Ectodermal cell (in vitro differentiated cells): ENCODE measurements around the gene BTNL3.

ENCODE experiments used
- H3K27ac ChIP-seq: 2 replicates; pipeline ENCODE4 v1.7.0; 2013; ENCODE audit warnings: mild to moderate bottlenecking, low read depth, low read length; ENCODE audit not compliant: insufficient read depth, poor library complexity, severe bottlenecking
- H3K27me3 ChIP-seq: 2 replicates; pipeline ENCODE4 v1.7.0; 2013; ENCODE audit warnings: mild to moderate bottlenecking, low read length; ENCODE audit not compliant: insufficient read depth, control insufficient read depth, poor library complexity, severe bottlenecking
- H3K36me3 ChIP-seq: one replicate; pipeline ENCODE4 v1.7.0; 2013; ENCODE audit warnings: low read length; ENCODE audit not compliant: control insufficient read depth, insufficient read depth
- H3K4me1 ChIP-seq: one replicate; pipeline ENCODE4 v1.7.0; 2013; ENCODE audit warnings: low read length; ENCODE audit not compliant: control insufficient read depth, insufficient read depth
- H3K4me3 ChIP-seq: 2 replicates; pipeline ENCODE4 v1.7.0; 2013; ENCODE audit warnings: low read depth, low read length, control low read depth; ENCODE audit not compliant: insufficient read depth
- H3K9me3 ChIP-seq: 2 replicates; pipeline ENCODE4 v1.7.0; 2013; ENCODE audit warnings: mild to moderate bottlenecking, low read length, moderate library complexity; ENCODE audit not compliant: control insufficient read depth
- WGBS, 2 experiments: methylation state at CpG; one replicate each; pipeline ENCODE4 v1.1.7; 2013; ENCODE audit warnings: missing lambda C conversion rate in 2 of 2; 5-methylcytosine and 5-hydroxymethylcytosine counted together

The BTNL3 gene

DNA sequence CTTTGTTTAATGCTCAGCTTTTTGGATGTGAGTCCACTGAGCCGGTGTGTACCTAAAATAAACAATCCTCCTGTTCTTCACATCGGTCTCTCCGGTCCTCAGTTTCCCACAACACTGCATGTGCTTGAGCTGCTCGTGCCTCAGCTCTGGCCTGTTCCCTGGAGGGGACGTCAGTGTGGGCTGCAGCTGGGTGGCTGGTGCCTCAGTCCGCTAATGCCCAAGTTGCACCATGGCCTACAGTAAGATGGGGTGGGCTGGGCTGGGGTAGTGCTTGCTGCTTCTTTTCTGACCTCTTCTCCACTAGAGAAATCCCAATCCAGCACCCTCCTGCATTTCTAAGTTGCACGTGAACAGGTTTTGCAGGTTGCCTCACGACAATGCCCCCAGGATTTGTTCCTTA lies 50.8 kb downstream of the BTNL3 start:
- no peak overlapping the region for H3K4me3 ChIP-seq
- no peaks in the 10 kb centered on the region for H3K4me1 ChIP-seq
- H3K36me3 ChIP-seq, result no peaks in the 10 kb centered on the region
- H3K9me3 ChIP-seq, result no peaks in the 10 kb centered on the region
- H3K27ac ChIP-seq, result no peak overlapping the region
- 78 to 79% methylated on average over 8 of the region's 8 CpGs for WGBS, 2 experiments
- H3K27me3 ChIP-seq, result no peaks in the 10 kb centered on the region

- no peaks in the 10 kb centered on the region for H3K27me3 ChIP-seq
- no peaks in the 10 kb centered on the region for H3K9me3 ChIP-seq
- H3K27ac ChIP-seq, result no peak within 1 kb of the TSS
- no peaks in the 10 kb centered on the region for H3K4me1 ChIP-seq
- H3K4me3 ChIP-seq, result no peak within 1 kb of the TSS
- no peaks in the 10 kb centered on the region for H3K36me3 ChIP-seq
- WGBS, 2 experiments, result 78% methylated on average over 17 of the region's 17 CpGs
Observed at GRCh38 chr5:181039931-181040630, 51.4 kb downstream of the BTNL3 start, which contains the start of gene BTNL9. Gene BTNL9 (plus strand): TSS chr5:181040266. CDS start chr5:181045490, 5,224 bp downstream.

GRCh38 chr5:181040631-181040945 lies 51.9 kb downstream of the BTNL3 start:
- H3K27me3 ChIP-seq, result no peaks in the 10 kb centered on the region
- H3K4me1 ChIP-seq, result no peaks in the 10 kb centered on the region
- no peak overlapping the region for H3K27ac ChIP-seq
- no peaks in the 10 kb centered on the region for H3K9me3 ChIP-seq
- 89 to 91% methylated on average over 8 of the region's 8 CpGs for WGBS, 2 experiments
- H3K36me3 ChIP-seq, result no peaks in the 10 kb centered on the region
- H3K4me3 ChIP-seq, result no peak overlapping the region

- Histone ChIP-seq H3K4me1 (no peaks in the 10 kb centered on the region), H3K27me3 (no peaks in the 10 kb centered on the region), H3K9me3 (no peaks in the 10 kb centered on the region), H3K27ac (no peak overlapping the region), H3K4me3 (no peak overlapping the region), H3K36me3 (no peaks in the 10 kb centered on the region)
- WGBS, 2 experiments, result 68 to 71% methylated on average over 6 of the region's 6 CpGs
Observed at GRCh38 chr5:181041043-181041442, 52.4 kb downstream of the BTNL3 start.

GRCh38 chr5:181042036-181042713 lies 53.5 kb downstream of the BTNL3 start:
- 77 to 82% methylated on average over 15 of the region's 15 CpGs for WGBS, 2 experiments
- Histone ChIP-seq H3K4me1 (no peaks in the 10 kb centered on the region), H3K9me3 (peaks cover 2% of the 10 kb centered on the region), H3K4me3 (no peak overlapping the region), H3K27me3 (peaks cover 10% of the 10 kb centered on the region), H3K27ac (no peak overlapping the region), H3K36me3 (no peaks in the 10 kb centered on the region)

GRCh38 chr5:181042722-181043121 lies 54.1 kb downstream of the BTNL3 start:
- Histone ChIP-seq H3K4me3 (no peak overlapping the region), H3K36me3 (no peaks in the 10 kb centered on the region), H3K9me3 (peaks cover 2% of the 10 kb centered on the region), H3K27ac (no peak overlapping the region), H3K4me1 (no peaks in the 10 kb centered on the region), H3K27me3 (peaks cover 15% of the 10 kb centered on the region)
- 71% methylated on average over 9 to 10 of the region's 11 CpGs for WGBS, 2 experiments

DNA sequence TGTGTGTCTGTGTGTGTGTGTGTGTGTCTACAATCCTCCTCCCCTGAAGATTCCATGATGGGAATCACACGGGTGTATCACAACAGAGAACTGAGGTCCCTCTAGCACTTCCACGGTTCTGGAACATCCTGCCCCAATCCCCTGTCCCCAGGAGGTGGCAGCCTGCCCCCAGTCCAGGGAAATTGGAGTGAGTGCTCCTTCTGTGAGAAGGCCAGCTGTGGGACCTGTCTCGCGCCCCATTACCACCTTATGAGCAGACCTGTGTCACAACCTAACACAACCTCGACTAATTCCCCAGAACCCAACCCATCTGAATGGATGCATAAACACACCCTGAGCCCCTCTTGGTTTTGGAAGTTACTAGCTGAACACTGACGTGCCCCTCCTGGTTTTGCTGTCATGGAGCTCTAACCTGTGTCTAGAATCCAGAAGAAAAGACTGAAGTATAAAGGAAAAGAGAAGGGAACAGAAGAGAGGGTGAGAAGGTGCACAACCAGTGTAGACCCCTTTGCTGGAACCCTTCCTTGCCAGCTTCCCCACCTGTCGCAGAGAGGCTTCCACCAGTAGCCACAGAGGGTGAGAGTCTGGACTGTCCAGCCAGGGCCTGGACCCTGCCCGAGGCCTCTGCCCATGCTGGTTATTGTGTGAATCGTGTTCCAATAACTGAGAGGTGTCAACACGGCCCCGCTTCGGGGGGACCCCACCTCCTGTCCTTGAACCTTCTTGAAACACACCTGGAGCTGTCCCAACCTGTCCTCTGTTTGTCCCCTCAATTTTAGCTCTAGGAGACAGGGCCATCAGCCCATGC lies 54.8 kb downstream of the BTNL3 start:
- H3K27me3 ChIP-seq, result peaks cover 22% of the 10 kb centered on the region

GRCh38 chr5:181044093-181044599 lies 55.5 kb downstream of the BTNL3 start:
- H3K4me3 ChIP-seq, result no peak overlapping the region
- H3K27me3 ChIP-seq, result peaks cover 25% of the 10 kb centered on the region
- H3K9me3 ChIP-seq, result peaks cover 2% of the 10 kb centered on the region
- WGBS, 2 experiments, result 80 to 82% methylated on average over 10 of the region's 10 CpGs
- no peak overlapping the region for H3K27ac ChIP-seq
- no peaks in the 10 kb centered on the region for H3K36me3 ChIP-seq
- H3K4me1 ChIP-seq, result no peaks in the 10 kb centered on the region

More for the DNA sequence above, 54.8 kb downstream of the BTNL3 start:
- Histone ChIP-seq H3K9me3 (peaks cover 2% of the 10 kb centered on the region), H3K4me3 (no peak overlapping the region), H3K27ac (no peak overlapping the region), H3K4me1 (no peaks in the 10 kb centered on the region), H3K36me3 (no peaks in the 10 kb centered on the region)
- WGBS, 2 experiments, result 75 to 80% methylated on average over 12 of the region's 12 CpGs

DNA sequence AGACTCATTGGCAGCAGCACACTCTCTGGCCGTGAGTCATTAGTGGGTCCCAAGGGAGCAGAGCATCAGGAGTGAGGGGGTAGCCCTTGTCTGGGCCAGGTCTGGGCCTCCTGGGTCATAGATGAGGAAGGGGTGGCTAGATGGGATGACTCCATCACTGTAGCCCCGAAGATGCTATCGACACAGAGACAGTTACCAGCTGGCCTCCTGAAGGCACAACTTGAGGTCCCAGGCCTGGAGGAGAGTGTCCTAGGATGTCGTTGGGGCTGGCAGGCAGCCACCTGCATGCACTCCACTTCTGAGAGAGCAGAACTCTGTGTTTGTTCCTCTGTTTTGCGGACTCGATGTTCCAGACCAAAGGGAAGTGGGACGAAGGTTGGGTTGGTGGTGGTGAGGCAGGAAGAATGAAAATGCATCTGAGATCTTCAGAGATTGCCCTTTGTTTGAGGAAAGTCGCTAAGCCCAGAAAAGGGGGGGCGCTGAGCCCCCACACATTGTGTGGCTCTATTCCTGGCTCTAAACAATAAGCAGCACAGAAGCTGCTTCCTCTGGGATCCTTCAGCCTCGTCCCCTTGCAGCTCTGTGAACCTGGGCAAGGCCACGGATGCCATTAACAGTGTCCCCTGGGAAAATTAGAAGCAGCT lies 56.1 kb downstream of the BTNL3 start:
- H3K9me3 ChIP-seq, result peaks cover 2% of the 10 kb centered on the region
- H3K4me1 ChIP-seq, result no peaks in the 10 kb centered on the region
- no peaks in the 10 kb centered on the region for H3K36me3 ChIP-seq
- H3K4me3 ChIP-seq, result no peak overlapping the region
- peaks cover 32% of the 10 kb centered on the region for H3K27me3 ChIP-seq
- no peak overlapping the region for H3K27ac ChIP-seq
- 68% methylated on average over 11 of the region's 11 CpGs for WGBS, 2 experiments
